HG03457 (cell line): ENCODE measurements around the gene SLC2A5.
A peak's percentile ranks its signal among the peaks of the same experiment; 100 is the strongest.

Experiments used
- ATAC-seq: cut with Tn5 transposase; IDR thresholded peaks from one replicate; pipeline ENCODE4 v1.9.1; 2021; ENCODE audit warnings: moderate number of reproducible peaks; ENCODE audit not compliant: unreplicated experiment

Gene SLC2A5

DNA sequence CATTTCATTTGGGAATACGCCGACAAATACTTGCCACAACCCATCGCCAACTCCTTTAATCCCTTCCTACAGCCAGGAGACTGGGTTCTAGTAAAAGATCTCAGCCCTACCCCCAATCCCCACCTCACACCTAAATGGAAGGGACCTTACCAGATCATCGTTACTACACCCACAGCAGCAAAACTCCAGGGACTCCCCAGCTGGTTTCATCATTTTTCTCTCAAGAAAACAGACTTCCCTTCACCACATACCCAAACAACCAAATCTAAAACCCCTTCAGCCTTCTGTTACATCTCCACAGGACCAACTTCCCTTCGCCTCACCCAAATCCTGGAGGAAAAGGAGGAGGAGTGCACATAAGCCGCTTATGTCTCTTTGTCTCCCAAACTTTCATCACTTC, 23.7 kb upstream of the SLC2A5 start:
- ATAC-seq: no peak

DNA sequence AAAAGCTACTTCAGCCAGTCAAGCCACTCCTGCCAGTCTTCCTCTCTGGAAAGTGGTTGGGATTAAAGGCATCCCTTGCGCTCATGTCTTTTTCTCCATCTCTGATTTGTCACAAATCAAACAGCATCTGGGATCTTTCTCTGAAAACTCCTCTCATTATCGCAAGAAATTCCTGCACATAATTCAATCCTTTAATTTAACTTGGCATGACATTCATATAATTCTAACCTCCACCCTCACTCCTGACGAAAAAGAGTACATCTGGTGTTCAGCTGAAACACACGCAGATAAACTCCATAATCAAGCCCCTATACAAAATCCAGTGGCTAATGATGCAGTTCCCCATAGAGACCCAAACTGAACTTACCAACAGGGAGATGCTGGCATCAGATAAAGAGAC, 19.4 kb upstream of the SLC2A5 start:
- no peak for ATAC-seq

- no peak for ATAC-seq
These were observed 18.1 kb upstream of the SLC2A5 start for GRCh38 chr1:9087411-9088125.

GRCh38 chr1:9086796-9087195, 17.4 kb upstream of the SLC2A5 start:
- no peak for ATAC-seq

GRCh38 chr1:9086045-9086444, 16.6 kb upstream of the SLC2A5 start:
- ATAC-seq: no peak

GRCh38 chr1:9085306-9085940, 16.0 kb upstream of the SLC2A5 start:
- ATAC-seq: no peak

- ATAC-seq: no peak
These were observed 15.5 kb upstream of the SLC2A5 start for GRCh38 chr1:9084906-9085305.

DNA sequence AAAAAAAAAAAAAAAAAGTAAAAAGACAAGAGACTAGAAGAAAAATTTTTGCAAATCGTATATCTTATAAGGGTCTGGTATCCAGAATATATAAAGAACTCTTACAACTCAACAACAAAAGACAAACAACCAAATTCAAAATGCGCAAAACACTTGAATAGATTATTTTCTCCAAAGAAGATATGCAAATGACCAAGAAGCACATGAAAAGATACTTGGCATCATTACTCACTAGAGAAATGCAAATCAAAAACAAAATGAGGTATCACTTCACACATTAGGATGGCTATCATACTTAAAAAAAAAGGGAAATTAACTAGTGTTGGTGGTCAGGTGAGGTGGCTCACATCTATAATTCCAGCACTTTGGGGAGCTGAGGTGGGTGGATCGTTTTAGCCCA, 12.0 kb upstream of the SLC2A5 start:
- no peak for ATAC-seq

GRCh38 chr1:9080705-9081291, 11.4 kb upstream of the SLC2A5 start:
- ATAC-seq: no peak

DNA sequence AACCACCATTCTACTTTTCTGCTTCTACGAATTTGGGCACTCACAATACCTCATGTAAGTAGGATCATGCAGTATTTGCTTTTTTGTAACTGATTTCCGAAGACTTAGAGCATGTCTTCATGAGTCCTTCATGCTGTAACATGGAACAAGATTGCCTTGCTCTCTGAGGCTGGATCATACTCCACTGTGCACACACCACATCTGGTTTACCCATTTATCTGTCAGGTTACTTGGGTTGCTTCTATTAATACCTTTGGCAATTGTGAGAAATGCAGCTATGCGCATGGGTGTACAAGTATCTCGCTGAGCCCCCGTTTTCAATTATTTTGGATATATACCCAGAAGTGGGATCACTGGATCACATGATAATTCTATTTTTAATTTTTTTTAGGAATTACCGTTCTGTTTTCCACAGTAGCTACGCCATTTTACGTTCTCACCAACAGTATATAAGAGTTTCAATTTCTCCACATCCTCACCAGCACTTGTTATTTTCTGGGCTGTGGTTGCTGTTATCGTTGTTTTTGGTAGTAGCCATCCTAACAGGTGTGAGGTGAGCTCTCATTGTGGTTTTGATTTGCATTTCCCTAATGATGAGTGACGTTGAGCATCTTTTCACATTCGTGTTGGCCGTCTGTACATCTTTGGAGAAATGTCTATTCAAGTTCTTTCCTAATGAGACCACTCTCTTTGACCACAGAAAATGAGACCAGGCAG, 10.7 kb upstream of the SLC2A5 start:
- peak; percentile 33 for ATAC-seq

DNA sequence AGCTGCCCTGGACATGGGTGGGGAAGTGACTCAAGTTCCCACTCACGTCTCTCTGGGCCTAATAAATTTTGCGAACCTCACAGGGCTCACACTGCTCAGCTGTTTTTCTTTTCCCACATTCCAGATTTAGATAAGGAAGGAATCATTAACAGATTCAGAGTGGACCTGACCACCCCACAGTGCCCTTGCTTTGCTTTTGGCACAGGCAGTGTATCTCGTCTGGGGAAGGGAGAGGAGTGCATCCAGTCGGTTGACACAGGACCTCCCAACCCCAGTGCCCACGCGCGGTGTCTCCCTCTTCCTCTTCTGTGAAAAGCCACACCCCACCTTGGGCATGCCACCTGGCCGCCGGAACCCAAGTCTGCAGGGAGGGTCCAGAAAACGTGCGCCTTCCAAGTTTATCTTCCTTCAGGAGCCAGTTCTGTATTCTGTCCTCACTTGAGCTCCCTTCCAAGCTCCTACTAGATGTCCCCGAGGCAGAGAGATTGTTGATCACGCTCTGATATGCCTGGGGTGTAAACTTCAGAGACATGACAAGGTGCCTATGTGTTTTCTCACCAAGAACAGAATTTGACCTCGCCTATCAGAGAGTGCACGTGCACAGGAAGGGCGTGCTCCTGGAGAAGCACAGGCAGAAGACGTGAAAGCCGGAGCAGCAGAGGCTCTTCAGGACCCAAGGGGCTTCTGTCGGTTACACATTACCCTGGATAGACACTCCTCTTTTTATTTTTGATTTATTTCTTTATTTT, 9.5 kb upstream of the SLC2A5 start:
- ATAC-seq: no peak

DNA sequence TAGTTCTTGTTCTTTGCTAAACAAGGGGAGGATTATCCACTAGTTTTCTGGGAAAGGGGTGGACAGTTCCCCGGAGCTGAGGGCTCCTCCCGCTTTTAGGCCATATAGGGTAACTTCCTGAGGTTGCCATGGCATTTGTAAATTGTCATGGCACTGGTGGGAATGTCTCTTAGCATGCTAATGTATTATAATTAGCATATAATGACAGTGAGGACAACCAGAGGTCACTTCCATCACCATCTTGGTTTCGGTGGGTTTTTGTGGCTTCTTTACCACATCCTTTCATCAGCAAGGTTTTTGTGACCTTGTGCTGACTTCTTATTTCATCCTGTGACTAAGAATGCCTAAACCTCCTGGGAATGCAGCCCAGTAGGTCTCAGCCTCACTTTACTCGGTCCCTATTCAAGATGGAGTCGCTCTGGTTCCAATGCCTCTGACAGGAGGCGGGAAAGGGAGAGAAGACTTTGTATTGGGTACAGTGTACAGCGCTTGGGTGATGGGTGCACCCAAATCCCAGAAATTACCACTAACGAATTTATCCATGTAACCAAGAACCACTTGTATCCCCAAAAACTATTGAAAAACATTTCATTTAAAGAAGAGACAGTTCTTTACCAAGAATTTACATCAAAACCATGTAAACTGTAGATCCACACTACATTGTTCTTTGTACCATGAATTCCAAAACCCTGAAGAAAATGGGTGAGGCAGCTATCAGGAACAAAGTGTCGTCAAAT, 8.7 kb upstream of the SLC2A5 start:
- no peak for ATAC-seq

GRCh38 chr1:9075022-9075421, 5.6 kb upstream of the SLC2A5 start:
- ATAC-seq: no peak

GRCh38 chr1:9073143-9073542, 3.7 kb upstream of the SLC2A5 start:
- no peak for ATAC-seq

- ATAC-seq: no peak
These were observed 2.3 kb upstream of the SLC2A5 start for GRCh38 chr1:9071554-9072235.

- ATAC-seq: no peak
These were observed 1.1 kb upstream of the SLC2A5 start for GRCh38 chr1:9070486-9070885.

DNA sequence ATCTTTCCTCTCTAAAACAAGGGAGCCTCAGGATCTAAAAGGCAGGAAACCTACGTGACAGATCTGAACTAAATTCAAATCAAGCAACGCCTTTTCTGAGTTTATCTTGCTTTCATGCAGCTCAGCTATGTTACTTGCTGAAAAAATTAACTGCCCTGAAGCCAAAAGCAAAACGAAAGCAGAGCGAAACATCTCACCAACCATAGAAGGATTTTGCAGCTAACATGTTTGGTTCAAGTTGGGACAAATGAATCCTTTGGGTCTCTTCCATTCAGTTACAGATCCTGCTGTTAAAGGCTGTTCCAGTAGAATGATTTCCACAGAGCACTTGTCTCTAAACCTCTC, 482 bp downstream of the SLC2A5 start:
- peak; percentile 4 for ATAC-seq

- ATAC-seq: no peak
These were observed 2.3 kb downstream of the SLC2A5 start for GRCh38 chr1:9066945-9067807.

DNA sequence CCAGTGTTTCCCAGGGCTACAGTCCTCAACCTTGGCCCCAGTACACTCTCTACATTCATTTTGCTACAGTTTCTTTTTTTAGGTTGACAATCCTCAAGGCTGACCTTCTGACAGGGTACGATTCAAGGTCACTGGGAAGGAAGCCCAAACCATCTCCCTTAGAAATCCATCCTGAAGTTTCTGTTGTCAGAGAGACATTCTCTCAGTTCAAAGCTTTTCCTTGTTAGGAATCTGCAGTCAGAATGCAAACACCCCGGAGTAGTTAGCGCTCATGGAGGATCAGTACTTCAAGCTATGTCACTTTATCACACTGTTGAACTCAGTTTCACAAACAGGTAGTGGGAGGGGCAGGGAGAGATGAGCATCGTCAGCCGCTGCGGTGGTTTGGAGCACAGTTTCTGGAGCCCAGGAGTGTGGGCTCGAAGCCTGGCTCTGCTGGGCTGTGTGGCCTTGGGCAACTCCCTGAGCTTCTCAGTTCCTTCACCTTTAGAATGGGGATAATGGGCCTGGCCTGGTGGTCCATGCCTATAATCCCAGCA, 4.2 kb downstream of the SLC2A5 start:
- no peak for ATAC-seq
